Sigmoid colon (tissue), 3 donors: ENCODE data around the gene TMEM201.

Experiments
- POLR2A ChIP-seq, 2 donors: fragments of 450-650 bp; IDR thresholded peaks; one replicate each; pipeline ENCODE4 v1.6.1; 2016; ENCODE audit warnings: antibody characterized with exemption in 2 of 2, mild to moderate bottlenecking in 2 of 2, moderate library complexity in 2 of 2
- TF ChIP-seq, protein P1 (sequence below), 4 experiments: fragments of 450-650 bp in 3 of 4; fragments of 200-600 bp in 1 of 4; IDR thresholded peaks; one replicate each; pipeline ENCODE4 v1.5.1; 2016 to 2019; ENCODE audit warnings: antibody characterized with exemption in 4 of 4, mild to moderate bottlenecking in 3 of 4, moderate library complexity in 2 of 4

DNA sequence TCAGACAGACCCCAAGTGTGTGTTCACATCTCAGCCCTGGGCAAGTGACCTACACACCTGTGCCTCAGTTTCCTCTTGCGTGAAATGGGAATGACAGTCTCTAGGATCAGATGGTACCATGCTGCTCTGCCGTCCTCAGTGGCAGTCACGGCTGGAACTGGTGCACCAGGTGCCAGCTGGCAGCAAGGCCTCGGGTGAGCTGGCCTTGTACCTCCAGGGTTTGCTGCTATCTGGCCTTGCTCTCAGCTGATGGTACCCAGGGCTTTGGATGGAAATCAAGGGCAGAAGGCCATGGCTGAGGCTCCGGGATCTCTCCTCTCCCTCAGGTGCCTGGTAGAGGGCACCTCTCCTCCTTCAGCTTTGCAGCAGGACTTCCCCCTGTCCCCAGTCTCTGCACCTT, 21.3 kb downstream of the TMEM201 start:
- TF ChIP-seq, protein P1, sequence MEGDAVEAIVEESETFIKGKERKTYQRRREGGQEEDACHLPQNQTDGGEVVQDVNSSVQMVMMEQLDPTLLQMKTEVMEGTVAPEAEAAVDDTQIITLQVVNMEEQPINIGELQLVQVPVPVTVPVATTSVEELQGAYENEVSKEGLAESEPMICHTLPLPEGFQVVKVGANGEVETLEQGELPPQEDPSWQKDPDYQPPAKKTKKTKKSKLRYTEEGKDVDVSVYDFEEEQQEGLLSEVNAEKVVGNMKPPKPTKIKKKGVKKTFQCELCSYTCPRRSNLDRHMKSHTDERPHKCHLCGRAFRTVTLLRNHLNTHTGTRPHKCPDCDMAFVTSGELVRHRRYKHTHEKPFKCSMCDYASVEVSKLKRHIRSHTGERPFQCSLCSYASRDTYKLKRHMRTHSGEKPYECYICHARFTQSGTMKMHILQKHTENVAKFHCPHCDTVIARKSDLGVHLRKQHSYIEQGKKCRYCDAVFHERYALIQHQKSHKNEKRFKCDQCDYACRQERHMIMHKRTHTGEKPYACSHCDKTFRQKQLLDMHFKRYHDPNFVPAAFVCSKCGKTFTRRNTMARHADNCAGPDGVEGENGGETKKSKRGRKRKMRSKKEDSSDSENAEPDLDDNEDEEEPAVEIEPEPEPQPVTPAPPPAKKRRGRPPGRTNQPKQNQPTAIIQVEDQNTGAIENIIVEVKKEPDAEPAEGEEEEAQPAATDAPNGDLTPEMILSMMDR (IDR thresholded peaks at IDR 0.05): no peak
- no peak for TF ChIP-seq POLR2A (IDR thresholded peaks at IDR 0.05)
